ENCODE results near the gene LEUTX. TPM values are rescaled to one million over a fixed set of nuclear protein-coding genes. Genes with fewer than 3 reads are reported as not detected.

The LEUTX gene
- total RNA-seq, 1 experiment from 2014 or later: not detected

DNA sequence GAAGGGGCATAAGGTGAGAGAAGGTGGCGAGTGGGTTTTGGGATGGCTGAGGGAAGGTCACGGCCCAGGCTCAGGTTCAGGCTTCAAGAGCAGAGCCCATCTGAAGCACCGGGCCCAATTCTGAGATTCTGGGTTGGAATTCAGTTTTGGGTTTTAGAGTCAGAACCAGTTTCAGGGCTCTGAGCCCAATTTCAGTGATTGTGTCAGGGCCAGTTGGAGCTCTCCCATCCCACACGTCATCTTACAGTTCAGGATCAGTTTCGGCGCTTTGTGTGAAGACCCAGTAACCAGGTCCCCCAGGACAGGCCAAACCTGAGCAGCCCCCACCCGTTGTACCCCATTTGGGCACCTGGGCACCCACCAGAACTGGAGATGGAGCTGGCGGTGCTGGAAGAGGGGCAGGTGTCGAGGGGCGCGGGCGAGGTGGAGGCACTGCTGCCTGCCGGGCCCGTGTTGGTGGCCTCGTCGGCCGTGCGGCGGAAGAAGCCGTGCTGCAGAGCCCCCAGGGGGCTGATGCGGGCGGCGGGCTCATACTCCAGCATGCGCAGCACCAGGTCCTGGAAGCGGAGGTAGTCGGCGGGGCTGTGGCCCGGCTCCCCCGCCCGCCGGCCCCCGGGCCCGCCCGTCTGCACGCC, 47.8 kb downstream of the LEUTX start:
- WGBS (ENCODE audit: extremely low coverage, insufficient read length, low lambda C conversion rate): no CpG with 5 or more reads among the region's 35 CpGs
- H4K8ac ChIP-seq (replicated peaks; ENCODE audit: insufficient read length, low read depth, low read length): no peak overlapping the region
- no peak overlapping the region for H3K56ac ChIP-seq (ENCODE audit: insufficient read length, low read depth, low read length)
- H3K4me2 ChIP-seq (ENCODE audit: insufficient read depth, insufficient read length, low read length): no peak overlapping the region
- H4K5ac ChIP-seq (ENCODE audit: insufficient read length, low read depth, low read length): no peak overlapping the region
- no peak overlapping the region for H3K27ac ChIP-seq (ENCODE audit: insufficient read length, low read depth, low read length)
- H2BK20ac ChIP-seq (ENCODE audit: low read depth, low read length, poor library complexity, severe bottlenecking): no peak overlapping the region
- H3T11ph ChIP-seq (ENCODE audit: low read length): no peak overlapping the region
- no peak overlapping the region for H2AFZ ChIP-seq (ENCODE audit: low read length)
- no peaks in the 10 kb centered on the region for H3K79me1 ChIP-seq (ENCODE audit: insufficient read depth, low read depth, low read length, poor library complexity, severe bottlenecking)
- TF ChIP-seq, protein P1, sequence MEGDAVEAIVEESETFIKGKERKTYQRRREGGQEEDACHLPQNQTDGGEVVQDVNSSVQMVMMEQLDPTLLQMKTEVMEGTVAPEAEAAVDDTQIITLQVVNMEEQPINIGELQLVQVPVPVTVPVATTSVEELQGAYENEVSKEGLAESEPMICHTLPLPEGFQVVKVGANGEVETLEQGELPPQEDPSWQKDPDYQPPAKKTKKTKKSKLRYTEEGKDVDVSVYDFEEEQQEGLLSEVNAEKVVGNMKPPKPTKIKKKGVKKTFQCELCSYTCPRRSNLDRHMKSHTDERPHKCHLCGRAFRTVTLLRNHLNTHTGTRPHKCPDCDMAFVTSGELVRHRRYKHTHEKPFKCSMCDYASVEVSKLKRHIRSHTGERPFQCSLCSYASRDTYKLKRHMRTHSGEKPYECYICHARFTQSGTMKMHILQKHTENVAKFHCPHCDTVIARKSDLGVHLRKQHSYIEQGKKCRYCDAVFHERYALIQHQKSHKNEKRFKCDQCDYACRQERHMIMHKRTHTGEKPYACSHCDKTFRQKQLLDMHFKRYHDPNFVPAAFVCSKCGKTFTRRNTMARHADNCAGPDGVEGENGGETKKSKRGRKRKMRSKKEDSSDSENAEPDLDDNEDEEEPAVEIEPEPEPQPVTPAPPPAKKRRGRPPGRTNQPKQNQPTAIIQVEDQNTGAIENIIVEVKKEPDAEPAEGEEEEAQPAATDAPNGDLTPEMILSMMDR (conservative IDR thresholded peaks at IDR 0.05): no peak
- no peak overlapping the region for H2BK12ac ChIP-seq (ENCODE audit: insufficient read length, low read depth, low read length)
- Mint-ChIP-seq H3K27me3 (ENCODE audit: low read depth) (no peaks in the 10 kb centered on the region), H3K27ac (no peak overlapping the region), H3K4me1 (peaks cover 3% of the 10 kb centered on the region in 2 experiments; a peak in 3 of 4 replicates), H3K4me3 (no peak overlapping the region), H3K36me3 (ENCODE audit: insufficient read depth in 1 of 3, low read depth in 3 of 3) (peaks cover 15 to 41% (median 38%) of the 10 kb centered on the region in 3 experiments), H3K9me3 (no peaks in the 10 kb centered on the region)
- H3K23me2 ChIP-seq (ENCODE audit: insufficient read length, low read depth, low read length, poor library complexity, severe bottlenecking): peaks cover 8% of the 10 kb centered on the region
- DNase-seq: no peak
- no peak overlapping the region for H3K4ac ChIP-seq (ENCODE audit: low read depth, low read length)
- no peak overlapping the region for H2BK5ac ChIP-seq (ENCODE audit: insufficient read length, low read length)
- no peak overlapping the region for H3K14ac ChIP-seq (ENCODE audit: insufficient read depth, low read length)
- H3K9me3 ChIP-seq (ENCODE audit: control insufficient read depth, low read depth, low read length): no peaks in the 10 kb centered on the region
- no peak overlapping the region for H2AK5ac ChIP-seq (ENCODE audit: insufficient read length, low read length)
- H2BK15ac ChIP-seq (ENCODE audit: low read depth, low read length): no peak overlapping the region
- H3K4me1 ChIP-seq (ENCODE audit: insufficient read depth, low read length): no peaks in the 10 kb centered on the region
- H2BK120ac ChIP-seq (ENCODE audit: low read depth, low read length, poor library complexity, severe bottlenecking): no peak overlapping the region
- H3K79me2 ChIP-seq (ENCODE audit: insufficient read depth, low read length): no peaks in the 10 kb centered on the region
- no peaks in the 10 kb centered on the region for H3K27me3 ChIP-seq (ENCODE audit: insufficient read depth, low read length)
- H3K23ac ChIP-seq (ENCODE audit: insufficient read length, low read depth, low read length): no peak overlapping the region
- no peak overlapping the region for H4K91ac ChIP-seq (ENCODE audit: insufficient read length, low read depth, low read length)
- no peak overlapping the region for H3K18ac ChIP-seq (ENCODE audit: insufficient read length, low read depth, low read length)
- no peak overlapping the region for H3K9ac ChIP-seq (ENCODE audit: extremely low read depth, insufficient read length, low read length)
- no peaks in the 10 kb centered on the region for H4K20me1 ChIP-seq (ENCODE audit: control insufficient read depth, insufficient read depth, insufficient read length)

Measured in H9 (cell line).